ENCODE data around the gene PTPRK.

PTPRK gene

GRCh38 chr6:128138694-128139093, 381.7 kb downstream of the PTPRK start:
- no peak overlapping the region for H3K4me3 ChIP-seq (replicated peaks in 1 of 2; ENCODE audit: low read depth in 2 of 2, low read length in 2 of 2)
- DNase-seq (ENCODE audit: low read depth in 2 of 2): no peak
- TF ChIP-seq CTCF (IDR thresholded peaks at IDR 0.05; ENCODE audit: low read depth, low read length): no peak

- no peak overlapping the region for H3K4me3 ChIP-seq (replicated peaks in 1 of 2; ENCODE audit: low read depth in 2 of 2, low read length in 2 of 2)
- no peak for DNase-seq (ENCODE audit: low read depth in 2 of 2)
- no peak for TF ChIP-seq CTCF (IDR thresholded peaks at IDR 0.05; ENCODE audit: low read depth, low read length)
Measured at GRCh38 chr6:128135325-128135724, 385.1 kb downstream of the PTPRK start.

GRCh38 chr6:128131566-128131965, 388.8 kb downstream of the PTPRK start:
- no peak overlapping the region for H3K4me3 ChIP-seq (replicated peaks in 1 of 2; ENCODE audit: low read depth in 2 of 2, low read length in 2 of 2)
- peak; percentile 26 to 52 for DNase-seq (ENCODE audit: low read depth in 2 of 2)
- TF ChIP-seq CTCF (IDR thresholded peaks at IDR 0.05; ENCODE audit: low read depth, low read length): no peak

- H3K4me3 ChIP-seq (replicated peaks in 1 of 2; ENCODE audit: low read depth in 2 of 2, low read length in 2 of 2): no peak overlapping the region
- no peak for DNase-seq (ENCODE audit: low read depth in 2 of 2)
- TF ChIP-seq CTCF (IDR thresholded peaks at IDR 0.05; ENCODE audit: low read depth, low read length): no peak
Measured at GRCh38 chr6:128131036-128131435, 389.4 kb downstream of the PTPRK start.

GRCh38 chr6:128129679-128130078, 390.7 kb downstream of the PTPRK start:
- no peak overlapping the region for H3K4me3 ChIP-seq (replicated peaks in 1 of 2; ENCODE audit: low read depth in 2 of 2, low read length in 2 of 2)
- DNase-seq (ENCODE audit: low read depth in 2 of 2): no peak
- no peak for TF ChIP-seq CTCF (IDR thresholded peaks at IDR 0.05; ENCODE audit: low read depth, low read length)

- H3K4me3 ChIP-seq (replicated peaks in 1 of 2; ENCODE audit: low read depth in 2 of 2, low read length in 2 of 2): no peak overlapping the region
- no peak for DNase-seq (ENCODE audit: low read depth in 2 of 2)
- TF ChIP-seq CTCF (IDR thresholded peaks at IDR 0.05; ENCODE audit: low read depth, low read length): no peak
Measured at GRCh38 chr6:128127650-128128049, 392.7 kb downstream of the PTPRK start.

- peak; percentile 47 to 53 for DNase-seq (ENCODE audit: low read depth in 2 of 2)
- no peak overlapping the region for H3K4me3 ChIP-seq (replicated peaks in 1 of 2; ENCODE audit: low read depth in 2 of 2, low read length in 2 of 2)
- TF ChIP-seq CTCF (IDR thresholded peaks at IDR 0.05; ENCODE audit: low read depth, low read length): no peak
Measured at GRCh38 chr6:128124713-128125112, 395.7 kb downstream of the PTPRK start.

All from cardiac fibroblast (primary cell).